Measurements from ENCODE around the gene ELAPOR1.
"Not testable (repeated sequence)": the region's sequence is repeated elsewhere in the genome, so short reads cannot be mapped to it uniquely, and the experiment has no call there.

The ELAPOR1 gene

GRCh38 chr1:109137958-109138357 lies 24.0 kb downstream of the ELAPOR1 start:
- no peak for DNase-seq

GRCh38 chr1:109138358-109138757 lies 24.4 kb downstream of the ELAPOR1 start:
- DNase-seq: no peak

- no peak for DNase-seq
Observed at GRCh38 chr1:109140392-109140791, 26.5 kb downstream of the ELAPOR1 start.

GRCh38 chr1:109142260-109142659 lies 28.3 kb downstream of the ELAPOR1 start:
- no peak for DNase-seq

GRCh38 chr1:109142725-109143124 lies 28.8 kb downstream of the ELAPOR1 start:
- DNase-seq: not testable (repeated sequence)

- DNase-seq: no peak
Observed at GRCh38 chr1:109148987-109149561, 35.2 kb downstream of the ELAPOR1 start.

- DNase-seq: no peak
Observed at GRCh38 chr1:109149874-109150601, 36.1 kb downstream of the ELAPOR1 start.

- DNase-seq: no peak
Observed at GRCh38 chr1:109151146-109151990, 37.5 kb downstream of the ELAPOR1 start.

- no peak for DNase-seq
Observed at GRCh38 chr1:109152196-109152595, 38.3 kb downstream of the ELAPOR1 start.

GRCh38 chr1:109156916-109157385 lies 43.0 kb downstream of the ELAPOR1 start:
- no peak for DNase-seq

- no peak for DNase-seq
Observed at GRCh38 chr1:109158433-109158832, 44.5 kb downstream of the ELAPOR1 start.

- no peak for DNase-seq
Observed at GRCh38 chr1:109159326-109159725, 45.4 kb downstream of the ELAPOR1 start.

- no peak for DNase-seq
Observed at GRCh38 chr1:109160071-109160840, 46.3 kb downstream of the ELAPOR1 start.

GRCh38 chr1:109161858-109162606 lies 48.1 kb downstream of the ELAPOR1 start:
- DNase-seq: peak; percentile 35

- no peak for DNase-seq
Observed at GRCh38 chr1:109162626-109163025, 48.7 kb downstream of the ELAPOR1 start.

- DNase-seq: no peak
Observed at GRCh38 chr1:109163551-109163950, 49.6 kb downstream of the ELAPOR1 start.

Data from CD4-positive, alpha-beta T cell treated with Interleukin-10 for 1 hour (primary cell).